HepG2 (cell line): Measurements from ENCODE around the gene SDK2. TPM values are rescaled to one million over a fixed set of nuclear protein-coding genes. Genes with fewer than 3 reads are reported as not detected.

ENCODE experiments used
- ATAC-seq: fragments of 200-7000 bp; cut with Tn5 transposase; 3 replicates; pipeline ENCODE4 v1.9.1; 2020; ENCODE audit warnings: mild to moderate bottlenecking, moderate library complexity
- BruUV-seq: library from RNA; stranded (reverse); fragments of 400-500 nt; replicated peaks from 2 replicates; lab custom pipeline; 2021; lab: Mats Ljungman, UMichigan
- CTCF ChIA-PET: fragments of 300-600 bp; formaldehyde crosslinking; extraction: SDS; loops from one replicate; lab custom pipeline; 2021; ENCODE audit warnings: low total read pairs, inconsistent platforms, low intra/inter-chr PET ratio; lab: Yijun Ruan, JAX
- POLR2A ChIA-PET: fragments of 350-600 bp; sonication (Branson Sonifier 250); formaldehyde crosslinking; loops from one replicate; lab custom pipeline; 2020; ENCODE audit warnings: antibody characterized with exemption, inconsistent platforms; lab: Yijun Ruan, JAX
- DNase-seq: peaks from one replicate; pipeline ENCODE4 v3.0.0-alpha.2; 2015; ENCODE audit warnings: low spot score
- FAIRE-seq: peaks from 3 replicates; lab custom pipeline; 2011; peaks lifted over from hg19 to GRCh38; lab: Jason Lieb, UNC
- H2AFZ ChIP-seq: one replicate; pipeline ENCODE4 v1.6.1; 2011; ENCODE audit warnings: low read length, inconsistent platforms
- H3K27ac ChIP-seq: fragments of 300-600 bp; 3 replicates; pipeline ENCODE4 v1.8.0; 2011; ENCODE audit warnings: mixed run types, mild to moderate bottlenecking, mixed read lengths, low read length, inconsistent platforms; ENCODE audit not compliant: insufficient read depth; ENCODE audit errors: extremely low read length
- H3K27me3 ChIP-seq, 2 experiments: fragments of 200-600 bp in 1 of 2; 2 replicates in 1 of 2; 3 replicates in 1 of 2; pipeline versions ENCODE4 v1.6.0 to v1.8.0; 2011; ENCODE audit warnings: low read length in 2 of 2, mild to moderate bottlenecking in 2 of 2, moderate library complexity in 2 of 2, inconsistent platforms in 1 of 2; ENCODE audit not compliant: insufficient read depth in 2 of 2, control insufficient read depth in 1 of 2
- H3K36me3 ChIP-seq, 2 experiments: fragments of 200-600 bp in 1 of 2; replicated peaks in 1 of 2; 2 replicates in 1 of 2; 3 replicates in 1 of 2; pipeline versions ENCODE4 v1.5.1 to v1.8.0; 2011; ENCODE audit warnings: low read length in 2 of 2, inconsistent platforms in 1 of 2; ENCODE audit not compliant: insufficient read depth in 2 of 2, control insufficient read depth in 1 of 2
- H3K4me1 ChIP-seq: 2 replicates; pipeline ENCODE4 v1.5.1; 2012; ENCODE audit warnings: low read length, inconsistent platforms; ENCODE audit not compliant: insufficient read depth
- H3K4me2 ChIP-seq: 2 replicates; pipeline ENCODE4 v1.6.0; 2011; ENCODE audit warnings: low read depth, low read length, inconsistent platforms
- H3K4me3 ChIP-seq, 3 experiments: fragments of 200-600 bp in 1 of 3; sonication (generic), shearing (Covaris generic) in 1 of 3; replicated peaks in 1 of 3; 2 replicates each; pipeline ENCODE4 v1.5.1; 2011 to 2016; ENCODE audit warnings: low read length in 3 of 3, inconsistent platforms in 2 of 3, low read depth in 2 of 3, mild to moderate bottlenecking in 2 of 3, control low read depth in 1 of 3, mixed read lengths in 1 of 3; ENCODE audit not compliant: insufficient read depth in 1 of 3
- H3K79me2 ChIP-seq: one replicate; pipeline ENCODE4 v1.6.1; 2011; ENCODE audit warnings: low read length, inconsistent platforms; ENCODE audit not compliant: insufficient read depth
- H3K9ac ChIP-seq: 2 replicates; pipeline ENCODE4 v1.6.0; 2011; ENCODE audit warnings: mild to moderate bottlenecking, low read depth, low read length, inconsistent platforms; ENCODE audit not compliant: insufficient read depth
- H3K9me3 ChIP-seq: 2 replicates; pipeline ENCODE4 v1.5.1; 2012; ENCODE audit warnings: mild to moderate bottlenecking, low read length
- H4K20me1 ChIP-seq: 2 replicates; pipeline ENCODE4 v1.6.0; 2011; ENCODE audit warnings: inconsistent platforms, mild to moderate bottlenecking, low read length, moderate library complexity; ENCODE audit not compliant: insufficient read depth
- KAT8 ChIP-seq: IDR thresholded peaks from 2 replicates; pipeline ENCODE4 v1.6.1; 2016; ENCODE audit warnings: missing genetic modification reagents, missing compliant biosample characterization
- POLR2AphosphoS5 ChIP-seq: IDR thresholded peaks from 2 replicates; pipeline ENCODE4 v1.6.1; 2012; ENCODE audit warnings: low read depth, low read length
- SMAD1 ChIP-seq: sonication (generic); formaldehyde crosslinking; IDR thresholded peaks from 2 replicates; pipeline ENCODE4 v1.4.0; 2020; ENCODE audit warnings: missing genetic modification reagents, low read depth, mild to moderate bottlenecking, borderline replicate concordance
- ZMAT5 ChIP-seq: sonication (generic); formaldehyde crosslinking; IDR thresholded peaks from 2 replicates; pipeline ENCODE4 v1.5.0; 2020; ENCODE audit warnings: mild to moderate bottlenecking, low read depth, missing genetic modification reagents, borderline replicate concordance
- ZNF629 ChIP-seq: sonication (generic); formaldehyde crosslinking; conservative IDR thresholded peaks from 2 replicates; pipeline ENCODE4 v1.5.0; 2020; ENCODE audit warnings: missing genetic modification reagents
- ZNF687 ChIP-seq: sonication (generic); formaldehyde crosslinking; IDR thresholded peaks from 2 replicates; pipeline ENCODE4 v1.5.1; 2020; ENCODE audit warnings: mild to moderate bottlenecking, missing genetic modification reagents, moderate library complexity
- ZNF720 ChIP-seq: sonication (generic); formaldehyde crosslinking; IDR thresholded peaks from 2 replicates; pipeline ENCODE4 v1.4.0; 2020; ENCODE audit warnings: missing genetic modification reagents
- ZNF768 ChIP-seq: sonication (generic); formaldehyde crosslinking; IDR thresholded peaks from 2 replicates; pipeline ENCODE4 v1.4.0; 2020; ENCODE audit warnings: missing genetic modification reagents
- WGBS: methylation state at CpG from one replicate; pipeline ENCODE4 v1.1.6; 2017; ENCODE audit warnings: low lambda C conversion rate; 5-methylcytosine and 5-hydroxymethylcytosine counted together
- in situ Hi-C: cut with HindIII; loops from 2 replicates; pipeline ENCODE4 v1.10.0; 2017; ENCODE audit warnings: low pct_unique_long_range_greater_than_20kb; ENCODE audit not compliant: extremely low pct_ligation_motif_present
- intact Hi-C: fragments of 100-400 bp; cut with micrococcal nuclease; formaldehyde crosslinking; loops from one replicate; pipeline ENCODE4 v1.10.0; 2022; ENCODE audit not compliant: unreplicated experiment
- polyA plus RNA-seq, 8 experiments: library from polyadenylated mRNA; depleted of rRNA in 3 of 8; stranded (reverse) in 7 of 8; unstranded in 1 of 8; fragments of >200 nt; fragmentation: Illumina TruSeq in 4 of 8; extraction: Trizol in 4 of 8; gene quantifications; 2 replicates each; pipeline versions ENCODE4 v1.2.1 to v1.2.3, GENCODE V29; 2011 to 2016; ENCODE audit warnings: low read depth in 4 of 8, missing spikeins in 1 of 8, mixed read lengths in 1 of 8; ENCODE audit not compliant: insufficient read depth in 1 of 8
- total RNA-seq, 5 experiments: library from RNA; depleted of rRNA; stranded (reverse); fragments of >200 nt; fragmentation: Illumina TruSeq; extraction: Trizol; gene quantifications; 2 replicates each; pipeline ENCODE4 v1.2.3, GENCODE V29; 2016; ENCODE audit warnings: low read depth in 1 of 5
- TF ChIP-seq, protein P1 (sequence below): fragments of 450-650 bp; IDR thresholded peaks from 2 replicates; pipeline ENCODE4 v1.6.1; 2016
- TF ChIP-seq, protein P2 (sequence below): sonication (generic); formaldehyde crosslinking; IDR thresholded peaks from 2 replicates; pipeline ENCODE4 v1.8.1; 2022; ENCODE audit warnings: mild to moderate bottlenecking, missing genetic modification reagents

SDK2 gene
- total and polyA plus RNA-seq, 2 of the 13 experiments (the other 11 are each of a cell fraction or from before 2014, with no cell fraction given) = not detected

DNA sequence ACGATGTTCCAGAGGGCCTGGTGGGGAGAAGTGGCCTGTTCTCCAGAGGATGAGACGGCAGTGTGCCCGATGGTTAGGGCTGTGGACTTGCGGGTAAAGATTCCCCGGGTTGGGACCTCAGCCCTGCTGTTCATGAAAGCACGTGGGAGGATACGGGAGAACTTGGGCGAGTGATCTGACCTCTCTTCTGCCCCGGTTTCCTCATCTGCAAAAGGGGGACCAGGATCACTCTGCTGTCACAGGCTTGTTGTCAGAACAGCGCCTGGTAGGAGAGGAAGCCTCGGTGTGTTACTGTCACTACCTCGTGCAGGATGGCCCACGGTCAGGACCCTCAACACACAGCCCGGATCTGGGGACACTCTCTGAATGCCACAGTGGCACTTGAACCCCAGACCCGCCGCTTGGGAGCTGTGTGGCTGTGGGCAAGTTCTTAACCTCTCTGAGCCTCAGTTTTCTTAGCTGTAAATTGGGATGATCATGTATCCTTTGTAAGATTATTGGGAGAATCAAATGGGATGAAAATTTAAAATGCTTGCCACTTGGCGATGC lies 246.9 kb downstream of the SDK2 start:
- no peak overlapping the region for H3K27ac ChIP-seq
- H3K4me3 ChIP-seq = no peak overlapping the region
- H3K27me3 ChIP-seq = peaks cover 19 to 72% of the 10 kb centered on the region in 2 experiments; a peak in 4 of 5 replicates
- FAIRE-seq (no peak), ATAC-seq (no peak), DNase-seq (no peak)
- intact Hi-C loops = no loop called here
- in situ Hi-C loops = loop anchor here (25.0 kb wide), 1 partner anchor 435 kb away; no protein-coding TSS in a partner anchor
- 25% methylated on average over 14 of the region's 17 CpGs for WGBS
- CTCF ChIA-PET = no interaction called here
- no TSS peak for BruUV-seq
- H3K79me2 ChIP-seq = no peaks in the 10 kb centered on the region
- no peaks in the 10 kb centered on the region; the same call in 1 of the 2 replicates for H4K20me1 ChIP-seq
- H2AFZ ChIP-seq = no peak overlapping the region
- POLR2A ChIA-PET = no interaction called here
- 0 out of 2 replicates have a peak, but pooled peaks cover 8% of the 10 kb centered on the region for H3K4me1 ChIP-seq
- H3K36me3 ChIP-seq = no peaks in the 10 kb centered on the region
- no peak for TF ChIP-seq POLR2AphosphoS5
- 0 out of 2 replicates have a peak, but pooled peaks have one; percentile 11 for TF ChIP-seq ZNF687 (CRISPR knock-in tag)
- no peak for TF ChIP-seq ZNF720 (CRISPR knock-in tag)
- TF ChIP-seq ZNF768 (CRISPR knock-in tag) = peak; percentile 82
- TF ChIP-seq, protein P1, sequence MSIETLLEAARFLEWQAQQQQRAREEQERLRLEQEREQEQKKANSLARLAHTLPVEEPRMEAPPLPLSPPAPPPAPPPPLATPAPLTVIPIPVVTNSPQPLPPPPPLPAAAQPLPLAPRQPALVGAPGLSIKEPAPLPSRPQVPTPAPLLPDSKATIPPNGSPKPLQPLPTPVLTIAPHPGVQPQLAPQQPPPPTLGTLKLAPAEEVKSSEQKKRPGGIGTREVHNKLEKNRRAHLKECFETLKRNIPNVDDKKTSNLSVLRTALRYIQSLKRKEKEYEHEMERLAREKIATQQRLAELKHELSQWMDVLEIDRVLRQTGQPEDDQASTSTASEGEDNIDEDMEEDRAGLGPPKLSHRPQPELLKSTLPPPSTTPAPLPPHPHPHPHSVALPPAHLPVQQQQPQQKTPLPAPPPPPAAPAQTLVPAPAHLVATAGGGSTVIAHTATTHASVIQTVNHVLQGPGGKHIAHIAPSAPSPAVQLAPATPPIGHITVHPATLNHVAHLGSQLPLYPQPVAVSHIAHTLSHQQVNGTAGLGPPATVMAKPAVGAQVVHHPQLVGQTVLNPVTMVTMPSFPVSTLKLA = peak; percentile 23; the same call in 1 of the 2 replicates
- no peak for TF ChIP-seq ZMAT5 (CRISPR knock-in tag)
- TF ChIP-seq, protein P2, sequence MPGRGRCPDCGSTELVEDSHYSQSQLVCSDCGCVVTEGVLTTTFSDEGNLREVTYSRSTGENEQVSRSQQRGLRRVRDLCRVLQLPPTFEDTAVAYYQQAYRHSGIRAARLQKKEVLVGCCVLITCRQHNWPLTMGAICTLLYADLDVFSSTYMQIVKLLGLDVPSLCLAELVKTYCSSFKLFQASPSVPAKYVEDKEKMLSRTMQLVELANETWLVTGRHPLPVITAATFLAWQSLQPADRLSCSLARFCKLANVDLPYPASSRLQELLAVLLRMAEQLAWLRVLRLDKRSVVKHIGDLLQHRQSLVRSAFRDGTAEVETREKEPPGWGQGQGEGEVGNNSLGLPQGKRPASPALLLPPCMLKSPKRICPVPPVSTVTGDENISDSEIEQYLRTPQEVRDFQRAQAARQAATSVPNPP (CRISPR knock-in tag) = no peak
- TF ChIP-seq SMAD1 (CRISPR knock-in tag) = no peak
- TF ChIP-seq KAT8 = no peak
- TF ChIP-seq ZNF629 (CRISPR knock-in tag) = peak; percentile 45; the same call in 1 of the 2 replicates
- no peak overlapping the region for H3K9ac ChIP-seq
- H3K9me3 ChIP-seq = no peaks in the 10 kb centered on the region
- no peak overlapping the region for H3K4me2 ChIP-seq
